A673 (cell line): Measurements from ENCODE around the gene LRRC74B.

Experiments
- CTCF ChIP-seq: fragments of 300-800, 200-600 bp; sonication (generic); conservative IDR thresholded peaks from 2 replicates; pipeline ENCODE4 v1.5.1; 2017; ENCODE audit warnings: low read depth, mild to moderate bottlenecking, antibody characterized with exemption, low read length, moderate library complexity, mixed read lengths
- EZH2 ChIP-seq: fragments of 200-600 bp; sonication (generic); IDR thresholded peaks from 2 replicates; pipeline ENCODE4 v1.6.1; 2017; ENCODE audit warnings: borderline replicate concordance, low read depth, mild to moderate bottlenecking, mixed read lengths, antibody characterized with exemption, low read length; ENCODE audit not compliant: poor library complexity, severe bottlenecking

GRCh38 chr22:21100149-21101032 is 54.6 kb downstream of the LRRC74B start:
- TF ChIP-seq CTCF (no peak), EZH2 (no peak)
